Neuronal stem cell (in vitro differentiated cells): Measurements from ENCODE around the gene SLC16A14.

Experiments used
- DNase-seq: peaks from one replicate; pipeline ENCODE4 v3.0.0-alpha.2; 2013; ENCODE audit warnings: low spot score
- H2AFZ ChIP-seq: one replicate; pipeline ENCODE4 v1.6.1; 2013; ENCODE audit warnings: mild to moderate bottlenecking, low read length, inconsistent platforms
- H2AK5ac ChIP-seq: 2 replicates; pipeline ENCODE4 v1.6.1; 2013; ENCODE audit warnings: low read depth, mild to moderate bottlenecking, inconsistent platforms, low read length, moderate library complexity, mixed read lengths
- H2BK120ac ChIP-seq: 2 replicates; pipeline ENCODE4 v1.6.1; 2013; ENCODE audit warnings: low read depth, mild to moderate bottlenecking, inconsistent platforms, low read length, moderate library complexity, mixed read lengths
- H2BK12ac ChIP-seq: one replicate; pipeline ENCODE4 v1.6.1; 2013; ENCODE audit warnings: low read length, inconsistent platforms
- H2BK15ac ChIP-seq: 2 replicates; pipeline ENCODE4 v1.6.1; 2013; ENCODE audit warnings: mild to moderate bottlenecking, low read length, inconsistent platforms, mixed read lengths
- H2BK5ac ChIP-seq: one replicate; pipeline ENCODE4 v1.6.1; 2013; ENCODE audit warnings: inconsistent platforms, mild to moderate bottlenecking, low read length, moderate library complexity
- H3K14ac ChIP-seq: one replicate; pipeline ENCODE4 v1.6.1; 2013; ENCODE audit warnings: low read length, inconsistent platforms
- H3K18ac ChIP-seq: 2 replicates; pipeline ENCODE4 v1.6.1; 2013; ENCODE audit warnings: low read length, inconsistent platforms
- H3K23ac ChIP-seq: 2 replicates; pipeline ENCODE4 v1.6.1; 2013; ENCODE audit warnings: low read depth, mild to moderate bottlenecking, mixed read lengths, low read length, inconsistent platforms; ENCODE audit not compliant: poor library complexity
- H3K27ac ChIP-seq: replicated peaks from 3 replicates; pipeline ENCODE4 v1.5.1; 2013; ENCODE audit warnings: low read length, inconsistent platforms
- H3K27me3 ChIP-seq, 3 experiments: 2 replicates each; pipeline ENCODE4 v1.6.1; 2013; ENCODE audit warnings: low read length in 3 of 3, mild to moderate bottlenecking in 2 of 3, inconsistent platforms in 1 of 3, low read depth in 1 of 3, mixed read lengths in 1 of 3, moderate library complexity in 1 of 3; ENCODE audit not compliant: control insufficient read depth in 3 of 3, insufficient read depth in 3 of 3
- H3K36me3 ChIP-seq, 2 donors: replicated peaks in 1 of 2; 2 replicates each; pipeline ENCODE4 v1.6.1; 2013; ENCODE audit warnings: low read length in 2 of 2; ENCODE audit not compliant: control insufficient read depth in 2 of 2, insufficient read depth in 2 of 2
- H3K4ac ChIP-seq: 2 replicates; pipeline ENCODE4 v1.6.1; 2013; ENCODE audit warnings: inconsistent platforms, mild to moderate bottlenecking, low read length, moderate library complexity
- H3K4me1 ChIP-seq, 2 donors: 1 replicate in 1 of 2; 2 replicates in 1 of 2; pipeline ENCODE4 v1.6.1; 2013; ENCODE audit warnings: low read length in 2 of 2, low read depth in 1 of 2; ENCODE audit not compliant: control insufficient read depth in 2 of 2, insufficient read depth in 1 of 2
- H3K4me2 ChIP-seq: one replicate; pipeline ENCODE4 v1.6.1; 2013; ENCODE audit warnings: mild to moderate bottlenecking, low read length, inconsistent platforms; ENCODE audit not compliant: insufficient read depth, poor library complexity, severe bottlenecking
- H3K4me3 ChIP-seq, 2 donors: 2 replicates each; pipeline ENCODE4 v1.5.1; 2013; ENCODE audit warnings: low read length in 2 of 2, mild to moderate bottlenecking in 2 of 2, inconsistent platforms in 1 of 2, moderate library complexity in 1 of 2
- H3K79me1 ChIP-seq: one replicate; pipeline ENCODE4 v1.6.1; 2013; ENCODE audit warnings: low read depth, mild to moderate bottlenecking, inconsistent platforms, low read length, moderate library complexity
- H3K9ac ChIP-seq: one replicate; pipeline ENCODE4 v1.6.1; 2013; ENCODE audit warnings: mild to moderate bottlenecking, low read depth, low read length, inconsistent platforms; ENCODE audit not compliant: poor library complexity
- H3K9me3 ChIP-seq, 2 donors: replicated peaks in 1 of 2; 2 replicates each; pipeline versions ENCODE3 to v1.6.1; 2013; ENCODE audit warnings: low read length in 2 of 2, mild to moderate bottlenecking in 2 of 2, inconsistent platforms in 1 of 2, low read depth in 1 of 2, mixed read lengths in 1 of 2, moderate library complexity in 1 of 2; ENCODE audit not compliant: control insufficient read depth in 2 of 2, insufficient read depth in 1 of 2
- H4K8ac ChIP-seq: one replicate; pipeline ENCODE4 v1.6.1; 2013; ENCODE audit warnings: low read depth, mild to moderate bottlenecking, inconsistent platforms, low read length, moderate library complexity
- H4K91ac ChIP-seq: one replicate; pipeline ENCODE4 v1.6.1; 2013; ENCODE audit warnings: low read length, low read depth, mild to moderate bottlenecking, inconsistent platforms; ENCODE audit not compliant: poor library complexity
- WGBS, 2 donors: extraction: QIAGEN DNeasy Blood & Tissue Kit; methylation state at CpG; one replicate each; pipeline ENCODE4 v1.1.7; 2013; ENCODE audit warnings: missing lambda C conversion rate in 2 of 2, mixed read lengths in 1 of 2; ENCODE audit not compliant: insufficient read length in 2 of 2, insufficient replicate concordance in 1 of 2; ENCODE audit errors: extremely low coverage in 2 of 2; 5-methylcytosine and 5-hydroxymethylcytosine counted together

The SLC16A14 gene

GRCh38 chr2:230076819-230077218, 8.1 kb upstream of the SLC16A14 start:
- H3K23ac ChIP-seq = no peak overlapping the region
- no CpG with 5 or more reads among the region's 2 CpGs for WGBS, 2 donors
- H4K91ac ChIP-seq = no peak overlapping the region

GRCh38 chr2:230075988-230076631, 7.4 kb upstream of the SLC16A14 start:
- Histone ChIP-seq H3K23ac (no peak overlapping the region), H2BK5ac (no peak overlapping the region), H3K4me3 (no peak overlapping the region), H3K36me3 (no peaks in the 10 kb centered on the region), H3K9ac (no peak overlapping the region), H3K79me1 (no peaks in the 10 kb centered on the region), H2BK12ac (no peak overlapping the region), H2BK15ac (no peak overlapping the region), H3K27ac (no peak overlapping the region), H3K9me3 (no peaks in the 10 kb centered on the region), H4K91ac (no peak overlapping the region), H2AK5ac (no peak overlapping the region), H3K4me2 (no peak overlapping the region), H3K14ac (no peak overlapping the region), H2BK120ac (no peak overlapping the region), H2AFZ (no peak overlapping the region), H3K27me3 (peaks cover 0 to 3% (median 0%) of the 10 kb centered on the region in 3 experiments), H3K4me1 (no peaks in the 10 kb centered on the region), H3K18ac (no peak overlapping the region), H4K8ac (no peak overlapping the region), H3K4ac (no peak overlapping the region)
- DNase-seq = no peak
- no CpG with 5 or more reads among the region's 8 CpGs for WGBS, 2 donors

More at GRCh38 chr2:230076819-230077218, 8.1 kb upstream of the SLC16A14 start:
- no peak overlapping the region for H3K4me2 ChIP-seq
- no peak overlapping the region for H3K27ac ChIP-seq
- no peak overlapping the region for H2BK120ac ChIP-seq
- no peak overlapping the region for H3K9ac ChIP-seq
- no peak for DNase-seq
- no peak overlapping the region for H3K4ac ChIP-seq
- no peak overlapping the region for H4K8ac ChIP-seq
- no peak overlapping the region for H2AK5ac ChIP-seq
- no peak overlapping the region for H2BK15ac ChIP-seq
- no peaks in the 10 kb centered on the region for H3K4me1 ChIP-seq
- H2BK12ac ChIP-seq = no peak overlapping the region
- no peak overlapping the region for H3K14ac ChIP-seq
- no peak overlapping the region for H2BK5ac ChIP-seq
- H3K79me1 ChIP-seq = no peaks in the 10 kb centered on the region
- no peaks in the 10 kb centered on the region for H3K36me3 ChIP-seq
- no peak overlapping the region for H2AFZ ChIP-seq
- H3K4me3 ChIP-seq = no peak overlapping the region
- H3K18ac ChIP-seq = no peak overlapping the region
- H3K27me3 ChIP-seq = peaks cover 0 to 5% (median 0%) of the 10 kb centered on the region in 3 experiments
- no peaks in the 10 kb centered on the region for H3K9me3 ChIP-seq

- H2BK15ac ChIP-seq = no peak overlapping the region
- DNase-seq = no peak
- H3K27me3 ChIP-seq = peaks cover 0 to 3% (median 0%) of the 10 kb centered on the region in 3 experiments
- no peak overlapping the region for H2BK12ac ChIP-seq
- no peak overlapping the region for H4K8ac ChIP-seq
- H3K27ac ChIP-seq = no peak overlapping the region
- H2AK5ac ChIP-seq = no peak overlapping the region
- H2AFZ ChIP-seq = no peak overlapping the region
- H3K4ac ChIP-seq = no peak overlapping the region
- H3K4me2 ChIP-seq = no peak overlapping the region
- no peak overlapping the region for H2BK120ac ChIP-seq
- H3K18ac ChIP-seq = no peak overlapping the region
- H3K9me3 ChIP-seq = no peaks in the 10 kb centered on the region
- H3K23ac ChIP-seq = no peak overlapping the region
- WGBS, 2 donors = no CpG with 5 or more reads among the region's 7 CpGs
- no peaks in the 10 kb centered on the region for H3K79me1 ChIP-seq
- H3K36me3 ChIP-seq = peaks cover 0 to 5% of the 10 kb centered on the region in 2 donors
- H2BK5ac ChIP-seq = no peak overlapping the region
- peaks cover 0 to 1% of the 10 kb centered on the region in 2 donors for H3K4me1 ChIP-seq
- H4K91ac ChIP-seq = no peak overlapping the region
- H3K14ac ChIP-seq = no peak overlapping the region
- H3K4me3 ChIP-seq = no peak overlapping the region
- H3K9ac ChIP-seq = no peak overlapping the region
Measured at GRCh38 chr2:230071421-230071820, 2.7 kb upstream of the SLC16A14 start.

GRCh38 chr2:230069402-230069801, 678 bp upstream of the SLC16A14 start:
- Histone ChIP-seq H3K36me3 (peaks cover 0 to 25% of the 10 kb centered on the region in 2 donors), H3K79me1 (no peaks in the 10 kb centered on the region), H2AK5ac (no peak overlapping the region), H3K27ac (no peak overlapping the region), H3K4me1 (peaks cover 0 to 1% of the 10 kb centered on the region in 2 donors), H3K4ac (no peak overlapping the region), H2BK120ac (no peak overlapping the region), H2BK5ac (no peak overlapping the region), H3K9me3 (no peaks in the 10 kb centered on the region), H3K4me2 (no peak overlapping the region), H4K91ac (no peak overlapping the region), H2BK12ac (no peak overlapping the region), H3K14ac (no peak overlapping the region), H4K8ac (no peak overlapping the region), H3K4me3 (no peak overlapping the region), H2BK15ac (no peak overlapping the region), H3K9ac (no peak overlapping the region), H3K27me3 (peaks cover 0 to 3% (median 0%) of the 10 kb centered on the region in 3 experiments), H3K18ac (no peak overlapping the region), H2AFZ (peak overlapping the region; percentile 78), H3K23ac (no peak overlapping the region)
- no CpG with 5 or more reads among the region's 6 CpGs for WGBS, 2 donors
- no peak for DNase-seq
